Dendritic cell treated with granulocyte-macrophage colony-stimulating factor and Interleukin-4, amounts not matched to agents 40 ng/mL and 50 ng/mL, for 4 days (primary cell): ENCODE results near the gene MAP3K7CL.
"Not testable (repeated sequence)": the region's sequence is repeated elsewhere in the genome, so short reads cannot be mapped to it uniquely, and the experiment has no call there.

Experiments
- H3K27ac Mint-ChIP-seq: one replicate; pipeline ENCODE4 v1.8.0; 2022; ENCODE audit warnings: mild to moderate bottlenecking, mixed read lengths
- H3K27me3 Mint-ChIP-seq: one replicate; pipeline ENCODE4 v1.8.0; 2022; ENCODE audit warnings: mild to moderate bottlenecking, mixed read lengths
- H3K36me3 Mint-ChIP-seq: one replicate; pipeline ENCODE4 v1.8.0; 2022; ENCODE audit warnings: low read depth, mixed read lengths
- H3K4me1 Mint-ChIP-seq: one replicate; pipeline ENCODE4 v1.8.0; 2022; ENCODE audit warnings: low read depth, mixed read lengths
- H3K4me3 Mint-ChIP-seq: one replicate; pipeline ENCODE4 v1.8.0; 2022; ENCODE audit warnings: mild to moderate bottlenecking, moderate library complexity, mixed read lengths
- H3K9me3 Mint-ChIP-seq: one replicate; pipeline ENCODE4 v1.8.0; 2022; ENCODE audit warnings: mixed read lengths
- intact Hi-C: fragments of 100-400 bp; cut with micrococcal nuclease; formaldehyde crosslinking; loops from one replicate; pipeline ENCODE4 v1.15.0; 2022

The MAP3K7CL gene

GRCh38 chr21:29166323-29166722 lies 35.9 kb downstream of the MAP3K7CL start:
- Mint-ChIP-seq H3K9me3 (no peaks in the 10 kb centered on the region), H3K4me1 (peaks cover 54% of the 10 kb centered on the region), H3K27me3 (no peaks in the 10 kb centered on the region), H3K27ac (peak overlapping the region; percentile 27), H3K4me3 (no peak overlapping the region), H3K36me3 (no peaks in the 10 kb centered on the region)
- intact Hi-C loops, result loop anchor here (2.0 kb wide), 1 partner anchor 206 kb away; no protein-coding TSS in a partner anchor

GRCh38 chr21:29166853-29167252 lies 36.4 kb downstream of the MAP3K7CL start:
- intact Hi-C loops, result loop anchor here (2.0 kb wide), 1 partner anchor 206 kb away; no protein-coding TSS in a partner anchor
- Mint-ChIP-seq H3K36me3 (no peaks in the 10 kb centered on the region), H3K9me3 (no peaks in the 10 kb centered on the region), H3K27ac (no peak overlapping the region), H3K4me1 (peaks cover 52% of the 10 kb centered on the region), H3K27me3 (no peaks in the 10 kb centered on the region), H3K4me3 (no peak overlapping the region)

- not testable (repeated sequence) for H3K4me3 Mint-ChIP-seq, H3K27me3 Mint-ChIP-seq, H3K36me3 Mint-ChIP-seq, H3K27ac Mint-ChIP-seq, H3K9me3 Mint-ChIP-seq
- peaks cover 45% of the 10 kb centered on the region for H3K4me1 Mint-ChIP-seq
- intact Hi-C loops, result loop anchor here (2.0 kb wide), 1 partner anchor 205 kb away; no protein-coding TSS in a partner anchor
These were observed 37.0 kb downstream of the MAP3K7CL start for GRCh38 chr21:29167481-29167880.

GRCh38 chr21:29168891-29169315 lies 38.5 kb downstream of the MAP3K7CL start:
- peaks cover 37% of the 10 kb centered on the region for H3K4me1 Mint-ChIP-seq
- no peak overlapping the region for H3K4me3 Mint-ChIP-seq
- H3K36me3 Mint-ChIP-seq, result no peaks in the 10 kb centered on the region
- no peak overlapping the region for H3K27ac Mint-ChIP-seq
- no peaks in the 10 kb centered on the region for H3K9me3 Mint-ChIP-seq
- no peaks in the 10 kb centered on the region for H3K27me3 Mint-ChIP-seq
- intact Hi-C loops, result no loop called here

- H3K9me3 Mint-ChIP-seq, result no peaks in the 10 kb centered on the region
- intact Hi-C loops, result no loop called here
- peaks cover 34% of the 10 kb centered on the region for H3K4me1 Mint-ChIP-seq
- H3K27me3 Mint-ChIP-seq, result no peaks in the 10 kb centered on the region
- H3K36me3 Mint-ChIP-seq, result no peaks in the 10 kb centered on the region
- no peak overlapping the region for H3K4me3 Mint-ChIP-seq
- peak overlapping the region; percentile 39 for H3K27ac Mint-ChIP-seq
These were observed 40.5 kb downstream of the MAP3K7CL start for GRCh38 chr21:29170944-29171343.

- Mint-ChIP-seq H3K27me3 (no peaks in the 10 kb centered on the region), H3K4me3 (no peak overlapping the region), H3K4me1 (peaks cover 21% of the 10 kb centered on the region), H3K36me3 (no peaks in the 10 kb centered on the region), H3K27ac (no peak overlapping the region), H3K9me3 (no peaks in the 10 kb centered on the region)
- intact Hi-C loops, result no loop called here
These were observed 41.8 kb downstream of the MAP3K7CL start for GRCh38 chr21:29172282-29172681.

GRCh38 chr21:29174607-29175013 lies 44.2 kb downstream of the MAP3K7CL start:
- Mint-ChIP-seq H3K27me3 (no peaks in the 10 kb centered on the region), H3K9me3 (no peaks in the 10 kb centered on the region), H3K36me3 (no peaks in the 10 kb centered on the region), H3K4me3 (no peak overlapping the region), H3K4me1 (peaks cover 37% of the 10 kb centered on the region), H3K27ac (no peak overlapping the region)
- intact Hi-C loops, result no loop called here

- intact Hi-C loops, result no loop called here
- H3K27ac Mint-ChIP-seq, result no peak overlapping the region
- H3K27me3 Mint-ChIP-seq, result no peaks in the 10 kb centered on the region
- H3K4me1 Mint-ChIP-seq, result peaks cover 35% of the 10 kb centered on the region
- no peaks in the 10 kb centered on the region for H3K36me3 Mint-ChIP-seq
- no peak overlapping the region for H3K4me3 Mint-ChIP-seq
- no peaks in the 10 kb centered on the region for H3K9me3 Mint-ChIP-seq
These were observed 45.1 kb downstream of the MAP3K7CL start for GRCh38 chr21:29175408-29176134.

- H3K9me3 Mint-ChIP-seq, result no peaks in the 10 kb centered on the region
- intact Hi-C loops, result no loop called here
- H3K27me3 Mint-ChIP-seq, result no peaks in the 10 kb centered on the region
- no peaks in the 10 kb centered on the region for H3K36me3 Mint-ChIP-seq
- no peak overlapping the region for H3K27ac Mint-ChIP-seq
- H3K4me3 Mint-ChIP-seq, result no peak overlapping the region
- peaks cover 37% of the 10 kb centered on the region for H3K4me1 Mint-ChIP-seq
These were observed 46.2 kb downstream of the MAP3K7CL start for GRCh38 chr21:29176471-29177120.

- H3K27ac Mint-ChIP-seq, result no peak overlapping the region
- intact Hi-C loops, result no loop called here
- H3K4me3 Mint-ChIP-seq, result no peak overlapping the region
- no peaks in the 10 kb centered on the region for H3K36me3 Mint-ChIP-seq
- H3K27me3 Mint-ChIP-seq, result peaks cover under 1% of the 10 kb centered on the region
- peaks cover 49% of the 10 kb centered on the region for H3K4me1 Mint-ChIP-seq
- H3K9me3 Mint-ChIP-seq, result no peaks in the 10 kb centered on the region
These were observed 47.4 kb downstream of the MAP3K7CL start for GRCh38 chr21:29177800-29178199.

GRCh38 chr21:29178926-29179325 lies 48.5 kb downstream of the MAP3K7CL start:
- Mint-ChIP-seq H3K27me3 (peaks cover 5% of the 10 kb centered on the region), H3K27ac (peak overlapping the region; percentile 71), H3K9me3 (no peaks in the 10 kb centered on the region), H3K4me3 (no peak overlapping the region), H3K4me1 (peaks cover 56% of the 10 kb centered on the region), H3K36me3 (no peaks in the 10 kb centered on the region)
- intact Hi-C loops, result no loop called here

GRCh38 chr21:29179503-29179902 lies 49.1 kb downstream of the MAP3K7CL start:
- peaks cover 5% of the 10 kb centered on the region for H3K27me3 Mint-ChIP-seq
- no peaks in the 10 kb centered on the region for H3K36me3 Mint-ChIP-seq
- no peak overlapping the region for H3K4me3 Mint-ChIP-seq
- peaks cover 54% of the 10 kb centered on the region for H3K4me1 Mint-ChIP-seq
- H3K9me3 Mint-ChIP-seq, result no peaks in the 10 kb centered on the region
- H3K27ac Mint-ChIP-seq, result peak overlapping the region; percentile 71
- intact Hi-C loops, result no loop called here

GRCh38 chr21:29181799-29182470 lies 51.5 kb downstream of the MAP3K7CL start:
- H3K4me3 Mint-ChIP-seq, result no peak overlapping the region
- peaks cover 67% of the 10 kb centered on the region for H3K4me1 Mint-ChIP-seq
- H3K9me3 Mint-ChIP-seq, result no peaks in the 10 kb centered on the region
- intact Hi-C loops, result loop anchor here (5.0 kb wide), 1 partner anchor 35 kb away; no protein-coding TSS in a partner anchor
- H3K27me3 Mint-ChIP-seq, result peaks cover 5% of the 10 kb centered on the region
- no peaks in the 10 kb centered on the region for H3K36me3 Mint-ChIP-seq
- H3K27ac Mint-ChIP-seq, result peak overlapping the region; percentile 39

GRCh38 chr21:29182691-29183092 lies 52.2 kb downstream of the MAP3K7CL start:
- Mint-ChIP-seq H3K4me3 (no peak overlapping the region), H3K27ac (no peak overlapping the region), H3K36me3 (no peaks in the 10 kb centered on the region), H3K4me1 (peaks cover 74% of the 10 kb centered on the region), H3K27me3 (peaks cover 5% of the 10 kb centered on the region), H3K9me3 (no peaks in the 10 kb centered on the region)
- intact Hi-C loops, result loop anchor here (5.0 kb wide), 1 partner anchor 35 kb away; no protein-coding TSS in a partner anchor
